ENCODE results near the gene POLR2F. TPM values are rescaled to one million over a fixed set of nuclear protein-coding genes. Genes with fewer than 3 reads are reported as not detected.

The POLR2F gene
- polyA plus RNA-seq, 1 donor from 2014 or later: 195 TPM

GRCh38 chr22:37990862-37991261 is 37.4 kb downstream of the POLR2F start:
- Histone ChIP-seq H3K9me2 (ENCODE audit: insufficient read depth, low read length) (no peaks in the 10 kb centered on the region), H3K36me3 (ENCODE audit: insufficient read depth, low read length) (no peaks in the 10 kb centered on the region), H3K4me2 (ENCODE audit: low read length) (no peak overlapping the region), H3K4me3 (ENCODE audit: low read length) (no peak overlapping the region), H3K27ac (ENCODE audit: low read length) (no peak overlapping the region), H3F3A (ENCODE audit: insufficient read depth, low read length, poor library complexity, severe bottlenecking) (no peaks in the 10 kb centered on the region), H3K27me3 (ENCODE audit: insufficient read depth, low read depth, low read length) (no peaks in the 10 kb centered on the region), H3K9ac (ENCODE audit: low read length) (no peak overlapping the region), H2AFZ (ENCODE audit: low read depth, low read length) (no peak overlapping the region), H4K20me1 (ENCODE audit: insufficient read depth) (no peaks in the 10 kb centered on the region), H3K79me2 (replicated peaks; ENCODE audit: insufficient read depth, low read length) (no peaks in the 10 kb centered on the region), H3K9me3 (ENCODE audit: low read length) (no peaks in the 10 kb centered on the region)
- TF ChIP-seq TAF1 (IDR thresholded peaks at IDR 0.05; ENCODE audit: low read depth): no peak

DNA sequence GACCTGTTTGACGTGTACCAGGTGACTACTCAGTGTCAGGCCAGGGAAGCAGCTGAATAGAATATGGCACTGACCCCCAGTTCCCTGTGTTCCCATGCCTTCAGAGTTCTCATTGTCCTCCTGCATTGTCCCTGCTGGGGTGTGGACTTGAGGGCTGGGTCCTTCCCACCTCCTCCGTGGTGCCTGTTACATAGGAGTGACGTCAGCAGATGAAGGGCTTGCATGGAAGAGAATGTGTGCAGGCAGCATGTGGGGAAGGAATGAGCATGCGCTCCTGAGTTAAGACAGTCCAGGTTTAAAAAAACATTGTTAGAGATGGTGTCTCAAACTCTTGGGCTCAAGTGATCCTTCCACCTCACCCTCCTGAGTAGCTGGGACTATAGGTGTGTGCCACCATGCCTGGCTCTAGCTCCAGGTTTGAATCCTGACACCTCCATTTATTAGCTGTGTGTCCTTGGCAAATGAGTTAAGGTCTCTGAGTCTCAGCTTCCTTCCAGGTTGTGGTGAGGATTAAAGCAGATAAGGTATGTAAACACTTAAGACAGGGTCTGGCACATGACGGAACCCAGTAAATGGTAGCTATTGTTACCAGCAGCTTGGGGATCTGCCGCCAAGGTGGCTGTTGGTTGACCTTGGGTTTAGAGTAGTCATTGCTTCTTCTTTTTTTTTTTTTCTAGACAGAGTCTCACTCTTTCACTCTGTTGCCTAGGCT is 38.4 kb downstream of the POLR2F start:
- H3K9me3 ChIP-seq (ENCODE audit: low read length): no peaks in the 10 kb centered on the region
- H3K9ac ChIP-seq (ENCODE audit: low read length): no peak overlapping the region
- H3K4me2 ChIP-seq (ENCODE audit: low read length): no peak overlapping the region
- H3K27me3 ChIP-seq (ENCODE audit: insufficient read depth, low read depth, low read length): no peaks in the 10 kb centered on the region
- no peaks in the 10 kb centered on the region for H3K79me2 ChIP-seq (replicated peaks; ENCODE audit: insufficient read depth, low read length)
- H3K9me2 ChIP-seq (ENCODE audit: insufficient read depth, low read length): no peaks in the 10 kb centered on the region
- no peaks in the 10 kb centered on the region for H3K36me3 ChIP-seq (ENCODE audit: insufficient read depth, low read length)
- H3F3A ChIP-seq (ENCODE audit: insufficient read depth, low read length, poor library complexity, severe bottlenecking): no peaks in the 10 kb centered on the region
- H3K27ac ChIP-seq (ENCODE audit: low read length): no peak overlapping the region
- no peaks in the 10 kb centered on the region for H4K20me1 ChIP-seq (ENCODE audit: insufficient read depth)
- TF ChIP-seq TAF1 (IDR thresholded peaks at IDR 0.05; ENCODE audit: low read depth) (no peak), SMC3 (conservative IDR thresholded peaks at IDR 0.05; ENCODE audit: poor library complexity) (no peak), EP300 (conservative IDR thresholded peaks at IDR 0.05; ENCODE audit: poor library complexity, severe bottlenecking) (no peak), POLR2AphosphoS5 (IDR thresholded peaks at IDR 0.05) (no peak), MXI1 (conservative IDR thresholded peaks at IDR 0.05; ENCODE audit: poor library complexity, severe bottlenecking) (no peak), RAD21 (conservative IDR thresholded peaks at IDR 0.05) (no peak), EZH2 (IDR thresholded peaks at IDR 0.05; ENCODE audit: borderline replicate concordance, insufficient read depth, low read length, poor library complexity, severe bottlenecking) (no peak)
- TF ChIP-seq, protein P1, sequence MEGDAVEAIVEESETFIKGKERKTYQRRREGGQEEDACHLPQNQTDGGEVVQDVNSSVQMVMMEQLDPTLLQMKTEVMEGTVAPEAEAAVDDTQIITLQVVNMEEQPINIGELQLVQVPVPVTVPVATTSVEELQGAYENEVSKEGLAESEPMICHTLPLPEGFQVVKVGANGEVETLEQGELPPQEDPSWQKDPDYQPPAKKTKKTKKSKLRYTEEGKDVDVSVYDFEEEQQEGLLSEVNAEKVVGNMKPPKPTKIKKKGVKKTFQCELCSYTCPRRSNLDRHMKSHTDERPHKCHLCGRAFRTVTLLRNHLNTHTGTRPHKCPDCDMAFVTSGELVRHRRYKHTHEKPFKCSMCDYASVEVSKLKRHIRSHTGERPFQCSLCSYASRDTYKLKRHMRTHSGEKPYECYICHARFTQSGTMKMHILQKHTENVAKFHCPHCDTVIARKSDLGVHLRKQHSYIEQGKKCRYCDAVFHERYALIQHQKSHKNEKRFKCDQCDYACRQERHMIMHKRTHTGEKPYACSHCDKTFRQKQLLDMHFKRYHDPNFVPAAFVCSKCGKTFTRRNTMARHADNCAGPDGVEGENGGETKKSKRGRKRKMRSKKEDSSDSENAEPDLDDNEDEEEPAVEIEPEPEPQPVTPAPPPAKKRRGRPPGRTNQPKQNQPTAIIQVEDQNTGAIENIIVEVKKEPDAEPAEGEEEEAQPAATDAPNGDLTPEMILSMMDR (IDR thresholded peaks at IDR 0.05; ENCODE audit: poor library complexity, severe bottlenecking): no peak
- TF ChIP-seq, protein P2, sequence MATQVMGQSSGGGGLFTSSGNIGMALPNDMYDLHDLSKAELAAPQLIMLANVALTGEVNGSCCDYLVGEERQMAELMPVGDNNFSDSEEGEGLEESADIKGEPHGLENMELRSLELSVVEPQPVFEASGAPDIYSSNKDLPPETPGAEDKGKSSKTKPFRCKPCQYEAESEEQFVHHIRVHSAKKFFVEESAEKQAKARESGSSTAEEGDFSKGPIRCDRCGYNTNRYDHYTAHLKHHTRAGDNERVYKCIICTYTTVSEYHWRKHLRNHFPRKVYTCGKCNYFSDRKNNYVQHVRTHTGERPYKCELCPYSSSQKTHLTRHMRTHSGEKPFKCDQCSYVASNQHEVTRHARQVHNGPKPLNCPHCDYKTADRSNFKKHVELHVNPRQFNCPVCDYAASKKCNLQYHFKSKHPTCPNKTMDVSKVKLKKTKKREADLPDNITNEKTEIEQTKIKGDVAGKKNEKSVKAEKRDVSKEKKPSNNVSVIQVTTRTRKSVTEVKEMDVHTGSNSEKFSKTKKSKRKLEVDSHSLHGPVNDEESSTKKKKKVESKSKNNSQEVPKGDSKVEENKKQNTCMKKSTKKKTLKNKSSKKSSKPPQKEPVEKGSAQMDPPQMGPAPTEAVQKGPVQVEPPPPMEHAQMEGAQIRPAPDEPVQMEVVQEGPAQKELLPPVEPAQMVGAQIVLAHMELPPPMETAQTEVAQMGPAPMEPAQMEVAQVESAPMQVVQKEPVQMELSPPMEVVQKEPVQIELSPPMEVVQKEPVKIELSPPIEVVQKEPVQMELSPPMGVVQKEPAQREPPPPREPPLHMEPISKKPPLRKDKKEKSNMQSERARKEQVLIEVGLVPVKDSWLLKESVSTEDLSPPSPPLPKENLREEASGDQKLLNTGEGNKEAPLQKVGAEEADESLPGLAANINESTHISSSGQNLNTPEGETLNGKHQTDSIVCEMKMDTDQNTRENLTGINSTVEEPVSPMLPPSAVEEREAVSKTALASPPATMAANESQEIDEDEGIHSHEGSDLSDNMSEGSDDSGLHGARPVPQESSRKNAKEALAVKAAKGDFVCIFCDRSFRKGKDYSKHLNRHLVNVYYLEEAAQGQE (IDR thresholded peaks at IDR 0.05; ENCODE audit: borderline replicate concordance): no peak
- H3K4me3 ChIP-seq (ENCODE audit: low read length): no peak overlapping the region
- no peak overlapping the region for H2AFZ ChIP-seq (ENCODE audit: low read depth, low read length)
